CD8-positive, alpha-beta memory T cell (primary cell): Measurements from ENCODE around the gene GLP2R. TPM values are rescaled to one million over a fixed set of nuclear protein-coding genes. Genes with fewer than 3 reads are reported as not detected.

Experiments
- CTCF ChIA-PET: fragments of 350-600 bp; sonication (Branson Sonifier 250); formaldehyde crosslinking; loops from one replicate; lab custom pipeline; 2021; ENCODE audit warnings: antibody characterized with exemption; lab: Charles Lee
- POLR2A ChIA-PET: fragments of 350-600 bp; sonication (Branson Sonifier 250); formaldehyde crosslinking; loops from one replicate; lab custom pipeline; 2021; ENCODE audit warnings: antibody characterized with exemption; lab: Charles Lee
- DNase-seq, 5 donors: peaks; one replicate each; pipeline versions ENCODE4 v3.0.0 to v3.0.0-alpha.2; 2020 to 2022; ENCODE audit warnings: mixed read lengths in 1 of 5
- H3K27ac ChIP-seq: one replicate; pipeline ENCODE4 v1.7.0; 2013; ENCODE audit warnings: low read depth, mild to moderate bottlenecking, low read length, moderate library complexity
- H3K27me3 ChIP-seq: 2 replicates; pipeline ENCODE4 v1.7.0; 2013; ENCODE audit warnings: low read length, mild to moderate bottlenecking; ENCODE audit not compliant: insufficient read depth, poor library complexity, severe bottlenecking
- H3K36me3 ChIP-seq: 2 replicates; pipeline ENCODE4 v1.7.0; 2013; ENCODE audit warnings: mild to moderate bottlenecking, low read length, moderate library complexity; ENCODE audit not compliant: insufficient read depth
- H3K4me1 ChIP-seq: 2 replicates; pipeline ENCODE4 v1.7.0; 2013; ENCODE audit warnings: mild to moderate bottlenecking, low read length, moderate library complexity; ENCODE audit not compliant: insufficient read depth
- H3K4me3 ChIP-seq: 2 replicates; pipeline ENCODE4 v1.7.0; 2013; ENCODE audit warnings: mild to moderate bottlenecking, low read length
- H3K9me3 ChIP-seq: 2 replicates; pipeline ENCODE4 v1.7.0; 2013; ENCODE audit warnings: mild to moderate bottlenecking, low read length
- H3K27ac Mint-ChIP-seq, 8 donors: one replicate each; pipeline ENCODE4 v1.8.0; 2020 to 2021; ENCODE audit warnings: mixed read lengths in 8 of 8, mild to moderate bottlenecking in 6 of 8, inconsistent platforms in 3 of 8, moderate library complexity in 3 of 8
- H3K27me3 Mint-ChIP-seq, 2 donors: one replicate each; pipeline ENCODE4 v1.8.0; 2020 to 2021; ENCODE audit warnings: mixed read lengths in 2 of 2, mild to moderate bottlenecking in 1 of 2, moderate library complexity in 1 of 2
- H3K36me3 Mint-ChIP-seq, 3 donors: one replicate each; pipeline ENCODE4 v1.8.0; 2020 to 2021; ENCODE audit warnings: mixed read lengths in 3 of 3, inconsistent platforms in 1 of 3, mild to moderate bottlenecking in 1 of 3
- H3K4me1 Mint-ChIP-seq, 3 donors: one replicate each; pipeline ENCODE4 v1.8.0; 2020 to 2021; ENCODE audit warnings: mixed read lengths in 3 of 3, inconsistent platforms in 1 of 3, mild to moderate bottlenecking in 1 of 3
- H3K4me3 Mint-ChIP-seq, 7 donors: one replicate each; pipeline ENCODE4 v1.8.0; 2020 to 2021; ENCODE audit warnings: mixed read lengths in 7 of 7, mild to moderate bottlenecking in 6 of 7, moderate library complexity in 4 of 7, inconsistent platforms in 2 of 7
- H3K9me3 Mint-ChIP-seq, 5 donors: one replicate each; pipeline ENCODE4 v1.8.0; 2020 to 2022; ENCODE audit warnings: mixed read lengths in 5 of 5, mild to moderate bottlenecking in 3 of 5, moderate library complexity in 2 of 5, inconsistent platforms in 1 of 5
- polyA plus RNA-seq: library from polyadenylated mRNA; unstranded; fragments of 300-500 nt; fragmentation: Illumina TruSeq; gene quantifications from one replicate; pipeline ENCODE4 v1.2.3, GENCODE V29; 2021
- total RNA-seq, 2 experiments: library from RNA; stranded (reverse); gene quantifications; one replicate each; pipeline ENCODE4 v1.2.3, GENCODE V29; 2021

GLP2R gene
- total and polyA plus RNA-seq, 3 experiments from 2014 or later, result not detected

DNA sequence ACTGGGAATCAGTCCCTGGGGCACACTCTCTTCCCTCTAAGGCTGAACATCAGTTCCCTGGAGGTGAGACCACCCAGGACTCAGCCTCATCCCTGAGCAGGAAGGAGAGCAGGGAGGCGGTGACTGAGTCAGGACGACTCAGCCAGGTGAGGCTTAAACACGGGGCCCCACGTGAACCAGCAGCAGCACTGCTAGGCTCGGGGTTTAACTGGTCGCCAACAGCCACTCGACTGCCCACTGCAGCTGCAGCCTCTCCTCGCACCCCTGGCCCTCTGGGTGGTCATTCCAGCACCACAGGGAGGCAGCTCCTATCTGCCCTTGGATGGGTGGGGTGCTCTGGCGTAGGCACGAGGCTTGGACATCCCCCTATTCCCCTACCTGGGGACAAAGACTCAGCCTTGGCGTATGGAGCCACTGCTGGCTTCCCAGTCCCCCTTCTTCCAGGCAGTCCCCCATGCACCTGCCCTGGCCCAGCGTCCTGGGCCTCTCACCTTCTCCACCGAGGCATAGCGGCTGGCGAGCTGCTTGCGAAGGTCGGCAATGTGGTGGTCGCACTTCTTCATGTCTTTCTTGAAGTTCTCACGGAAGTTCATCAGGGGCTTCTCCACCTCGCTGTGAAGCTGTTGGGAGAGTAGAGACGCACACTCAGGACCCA is 100.6 kb downstream of the GLP2R start:
- no peak overlapping the region for H3K4me3 ChIP-seq
- POLR2A ChIA-PET, result no interaction called here
- Mint-ChIP-seq H3K4me1 (peaks cover 2 to 6% (median 4%) of the 10 kb centered on the region in 3 donors), H3K4me3 (no peak overlapping the region), H3K27me3 (no peaks in the 10 kb centered on the region), H3K36me3 (no peaks in the 10 kb centered on the region), H3K27ac (no peak overlapping the region), H3K9me3 (no peaks in the 10 kb centered on the region)
- H3K4me1 ChIP-seq, result no peaks in the 10 kb centered on the region
- no peak overlapping the region for H3K27ac ChIP-seq
- CTCF ChIA-PET, result interaction anchor here (1.0 to 2.5 kb wide), 3 partner anchors 13 to 691 kb away, joined by 3 to 14 read pairs (median 9); no protein-coding TSS in a partner anchor
- no peaks in the 10 kb centered on the region for H3K9me3 ChIP-seq
- no peaks in the 10 kb centered on the region for H3K36me3 ChIP-seq
- DNase-seq, result no peak
- H3K27me3 ChIP-seq, result no peaks in the 10 kb centered on the region

- no peaks in the 10 kb centered on the region for H3K27me3 Mint-ChIP-seq
- ChIA-PET CTCF (no interaction called here), POLR2A (no interaction called here)
- H3K27ac Mint-ChIP-seq, result peak overlapping the region in 1 of 8 donors; percentile 93
- Histone ChIP-seq H3K4me1 (no peaks in the 10 kb centered on the region), H3K27me3 (no peaks in the 10 kb centered on the region), H3K4me3 (no peak overlapping the region), H3K36me3 (no peaks in the 10 kb centered on the region), H3K9me3 (no peaks in the 10 kb centered on the region), H3K27ac (no peak overlapping the region)
- H3K4me3 Mint-ChIP-seq, result no peak overlapping the region
- H3K36me3 Mint-ChIP-seq, result no peaks in the 10 kb centered on the region
- peaks cover 2 to 6% (median 4%) of the 10 kb centered on the region in 3 donors for H3K4me1 Mint-ChIP-seq
- DNase-seq, result no peak
- H3K9me3 Mint-ChIP-seq, result no peaks in the 10 kb centered on the region
Observed at GRCh38 chr17:9928601-9929333, 103.0 kb downstream of the GLP2R start.

GRCh38 chr17:9929871-9930270 is 104.1 kb downstream of the GLP2R start:
- H3K36me3 ChIP-seq, result no peaks in the 10 kb centered on the region
- no peaks in the 10 kb centered on the region for H3K9me3 Mint-ChIP-seq
- H3K4me3 Mint-ChIP-seq, result no peak overlapping the region
- ChIA-PET POLR2A (no interaction called here), CTCF (interaction anchor here (0.8 kb wide), 1 partner anchor 11 kb away, joined by 3 read pairs; no protein-coding TSS in a partner anchor)
- no peaks in the 10 kb centered on the region for H3K36me3 Mint-ChIP-seq
- H3K4me3 ChIP-seq, result no peak overlapping the region
- H3K27me3 Mint-ChIP-seq, result no peaks in the 10 kb centered on the region
- no peak for DNase-seq
- H3K9me3 ChIP-seq, result no peaks in the 10 kb centered on the region
- peaks cover 0 to 1% (median 1%) of the 10 kb centered on the region in 3 donors for H3K4me1 Mint-ChIP-seq
- no peaks in the 10 kb centered on the region for H3K4me1 ChIP-seq
- H3K27ac Mint-ChIP-seq, result no peak overlapping the region
- H3K27ac ChIP-seq, result no peak overlapping the region
- H3K27me3 ChIP-seq, result no peaks in the 10 kb centered on the region

- Mint-ChIP-seq H3K4me1 (no peaks in the 10 kb centered on the region), H3K4me3 (no peak overlapping the region), H3K36me3 (no peaks in the 10 kb centered on the region), H3K27me3 (no peaks in the 10 kb centered on the region), H3K27ac (no peak overlapping the region), H3K9me3 (no peaks in the 10 kb centered on the region)
- no peak overlapping the region for H3K27ac ChIP-seq
- H3K4me3 ChIP-seq, result no peak overlapping the region
- H3K27me3 ChIP-seq, result no peaks in the 10 kb centered on the region
- no peaks in the 10 kb centered on the region for H3K4me1 ChIP-seq
- ChIA-PET CTCF (no interaction called here), POLR2A (no interaction called here)
- DNase-seq, result no peak
- no peaks in the 10 kb centered on the region for H3K9me3 ChIP-seq
- no peaks in the 10 kb centered on the region for H3K36me3 ChIP-seq
Observed at GRCh38 chr17:9931144-9931741, 105.5 kb downstream of the GLP2R start.

DNA sequence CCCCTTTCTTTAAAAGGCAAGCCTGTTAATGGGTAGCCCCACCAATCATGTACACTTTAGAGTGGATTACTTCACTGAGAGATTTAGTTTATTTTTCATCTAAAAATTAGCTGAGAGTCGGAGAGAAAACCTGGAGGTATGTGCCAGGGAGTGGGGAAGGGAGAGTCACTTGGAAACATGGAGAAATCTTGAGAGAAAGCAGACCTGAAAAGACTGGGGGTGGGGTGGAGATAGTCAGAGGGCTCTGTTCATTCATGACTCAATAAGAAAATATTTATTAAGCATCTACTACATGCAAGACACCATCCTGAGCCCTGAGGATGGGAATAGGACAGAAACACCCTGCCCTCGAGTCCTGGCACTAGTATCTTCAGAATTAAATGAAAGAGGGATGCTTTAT is 106.8 kb downstream of the GLP2R start:
- Histone ChIP-seq H3K4me1 (no peaks in the 10 kb centered on the region), H3K9me3 (no peaks in the 10 kb centered on the region), H3K4me3 (no peak overlapping the region), H3K36me3 (no peaks in the 10 kb centered on the region), H3K27me3 (no peaks in the 10 kb centered on the region), H3K27ac (no peak overlapping the region)
- no peaks in the 10 kb centered on the region for H3K4me1 Mint-ChIP-seq
- peak overlapping the region in 1 of 8 donors; percentile 61 for H3K27ac Mint-ChIP-seq
- no peaks in the 10 kb centered on the region for H3K9me3 Mint-ChIP-seq
- DNase-seq, result no peak
- H3K27me3 Mint-ChIP-seq, result no peaks in the 10 kb centered on the region
- peaks cover 0 to 4% (median 2%) of the 10 kb centered on the region in 3 donors for H3K36me3 Mint-ChIP-seq
- ChIA-PET POLR2A (no interaction called here), CTCF (no interaction called here)
- no peak overlapping the region for H3K4me3 Mint-ChIP-seq

GRCh38 chr17:9934331-9934730 is 108.6 kb downstream of the GLP2R start:
- Mint-ChIP-seq H3K36me3 (peaks cover 2 to 15% (median 2%) of the 10 kb centered on the region in 3 donors), H3K27me3 (no peaks in the 10 kb centered on the region), H3K4me1 (no peaks in the 10 kb centered on the region), H3K27ac (no peak overlapping the region), H3K4me3 (no peak overlapping the region), H3K9me3 (peaks cover 0 to 5% (median 0%) of the 10 kb centered on the region in 5 donors)
- Histone ChIP-seq H3K27me3 (no peaks in the 10 kb centered on the region), H3K9me3 (no peaks in the 10 kb centered on the region), H3K36me3 (no peaks in the 10 kb centered on the region), H3K4me3 (no peak overlapping the region), H3K4me1 (no peaks in the 10 kb centered on the region), H3K27ac (no peak overlapping the region)
- ChIA-PET POLR2A (no interaction called here), CTCF (interaction anchor here (1.4 to 1.8 kb wide), 2 partner anchors 9 to 13 kb away, joined by 4 read pairs; no protein-coding TSS in a partner anchor)
- no peak for DNase-seq

DNA sequence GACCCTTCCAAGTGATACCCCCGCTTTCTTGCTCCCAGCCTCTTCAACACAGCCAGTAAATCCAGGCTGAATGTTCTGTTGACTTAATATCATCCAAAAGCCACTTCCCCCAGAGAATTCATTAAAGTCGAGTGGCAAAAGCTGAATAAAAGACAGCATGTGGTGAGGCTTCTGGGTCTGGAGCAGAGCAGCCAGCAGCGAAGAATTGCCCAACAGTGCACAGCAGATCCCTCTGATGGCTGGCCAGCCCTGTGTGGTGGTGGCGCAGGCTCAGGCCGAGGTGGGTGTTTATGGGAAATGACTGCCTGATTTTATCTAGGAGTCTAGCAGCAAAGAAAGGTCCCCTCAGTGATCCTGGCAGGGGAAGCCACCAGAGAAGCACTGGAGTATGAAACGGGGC is 109.7 kb downstream of the GLP2R start:
- CTCF ChIA-PET, result interaction anchor here (0.8 to 1.4 kb wide), 2 partner anchors 11 to 15 kb away, joined by 3 to 4 read pairs; no protein-coding TSS in a partner anchor
- Histone ChIP-seq H3K4me3 (no peak overlapping the region), H3K36me3 (no peaks in the 10 kb centered on the region), H3K27ac (no peak overlapping the region), H3K4me1 (no peaks in the 10 kb centered on the region), H3K9me3 (no peaks in the 10 kb centered on the region), H3K27me3 (no peaks in the 10 kb centered on the region)
- Mint-ChIP-seq H3K27ac (no peak overlapping the region), H3K4me1 (no peaks in the 10 kb centered on the region), H3K4me3 (no peak overlapping the region), H3K9me3 (peaks cover 0 to 7% (median 0%) of the 10 kb centered on the region in 5 donors), H3K36me3 (peaks cover 2 to 20% (median 5%) of the 10 kb centered on the region in 3 donors), H3K27me3 (no peaks in the 10 kb centered on the region)
- no peak for DNase-seq
- POLR2A ChIA-PET, result no interaction called here

- Histone ChIP-seq H3K9me3 (no peaks in the 10 kb centered on the region), H3K36me3 (no peaks in the 10 kb centered on the region), H3K4me3 (no peak overlapping the region), H3K27me3 (no peaks in the 10 kb centered on the region), H3K4me1 (no peaks in the 10 kb centered on the region), H3K27ac (no peak overlapping the region)
- no peak overlapping the region for H3K27ac Mint-ChIP-seq
- H3K27me3 Mint-ChIP-seq, result no peaks in the 10 kb centered on the region
- ChIA-PET CTCF (interaction anchor here (0.8 kb wide), 1 partner anchor 12 kb away, joined by 3 read pairs; no protein-coding TSS in a partner anchor), POLR2A (no interaction called here)
- H3K9me3 Mint-ChIP-seq, result peaks cover 0 to 9% (median under 1%) of the 10 kb centered on the region in 5 donors
- peaks cover 3 to 22% (median 5%) of the 10 kb centered on the region in 3 donors for H3K36me3 Mint-ChIP-seq
- H3K4me3 Mint-ChIP-seq, result no peak overlapping the region
- H3K4me1 Mint-ChIP-seq, result no peaks in the 10 kb centered on the region
- DNase-seq, result no peak
Observed at GRCh38 chr17:9936095-9936494, 110.4 kb downstream of the GLP2R start.
